OCI-LY3 (cell line): ENCODE results near the gene PALLD.

Experiments
- EZH2phosphoT487 ChIP-seq: fragments of 200-600 bp; shearing (Covaris generic); IDR thresholded peaks from 2 replicates; pipeline ENCODE4 v1.6.1; 2018; ENCODE audit warnings: antibody characterized with exemption, mixed run types, low read depth
- TF ChIP-seq, protein P1 (sequence below): fragments of 200-600, 300-600 bp; sonication (generic); IDR thresholded peaks from 2 replicates; pipeline ENCODE4 v1.5.1; 2014; ENCODE audit warnings: antibody characterized with exemption, low read length, low read depth

- TF ChIP-seq, protein P1, sequence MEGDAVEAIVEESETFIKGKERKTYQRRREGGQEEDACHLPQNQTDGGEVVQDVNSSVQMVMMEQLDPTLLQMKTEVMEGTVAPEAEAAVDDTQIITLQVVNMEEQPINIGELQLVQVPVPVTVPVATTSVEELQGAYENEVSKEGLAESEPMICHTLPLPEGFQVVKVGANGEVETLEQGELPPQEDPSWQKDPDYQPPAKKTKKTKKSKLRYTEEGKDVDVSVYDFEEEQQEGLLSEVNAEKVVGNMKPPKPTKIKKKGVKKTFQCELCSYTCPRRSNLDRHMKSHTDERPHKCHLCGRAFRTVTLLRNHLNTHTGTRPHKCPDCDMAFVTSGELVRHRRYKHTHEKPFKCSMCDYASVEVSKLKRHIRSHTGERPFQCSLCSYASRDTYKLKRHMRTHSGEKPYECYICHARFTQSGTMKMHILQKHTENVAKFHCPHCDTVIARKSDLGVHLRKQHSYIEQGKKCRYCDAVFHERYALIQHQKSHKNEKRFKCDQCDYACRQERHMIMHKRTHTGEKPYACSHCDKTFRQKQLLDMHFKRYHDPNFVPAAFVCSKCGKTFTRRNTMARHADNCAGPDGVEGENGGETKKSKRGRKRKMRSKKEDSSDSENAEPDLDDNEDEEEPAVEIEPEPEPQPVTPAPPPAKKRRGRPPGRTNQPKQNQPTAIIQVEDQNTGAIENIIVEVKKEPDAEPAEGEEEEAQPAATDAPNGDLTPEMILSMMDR, result no peak
- no peak for TF ChIP-seq EZH2phosphoT487
Observed at GRCh38 chr4:168534535-168534934, 37.7 kb downstream of the PALLD start.
